Activated naive CD8-positive, alpha-beta T cell (primary cell): ENCODE data around the gene DGKG.

Experiments used
- H3K27ac Mint-ChIP-seq: one replicate; pipeline ENCODE4 v1.8.0; 2021; ENCODE audit warnings: mixed read lengths
- H3K27me3 Mint-ChIP-seq: one replicate; pipeline ENCODE4 v1.8.0; 2021; ENCODE audit warnings: mixed read lengths
- H3K36me3 Mint-ChIP-seq: one replicate; pipeline ENCODE4 v1.8.0; 2021; ENCODE audit warnings: mixed read lengths
- H3K4me1 Mint-ChIP-seq: one replicate; pipeline ENCODE4 v1.8.0; 2021; ENCODE audit warnings: low read depth, mixed read lengths
- H3K4me3 Mint-ChIP-seq: one replicate; pipeline ENCODE4 v1.8.0; 2021; ENCODE audit warnings: mild to moderate bottlenecking, mixed read lengths
- H3K9me3 Mint-ChIP-seq: one replicate; pipeline ENCODE4 v1.8.0; 2021; ENCODE audit warnings: low read depth, mixed read lengths

DGKG gene

GRCh38 chr3:186097663-186098451, 264.2 kb downstream of the DGKG start:
- no peaks in the 10 kb centered on the region for H3K9me3 Mint-ChIP-seq
- H3K4me3 Mint-ChIP-seq: no peak overlapping the region
- H3K36me3 Mint-ChIP-seq: no peaks in the 10 kb centered on the region
- H3K4me1 Mint-ChIP-seq: peaks cover 4% of the 10 kb centered on the region
- H3K27ac Mint-ChIP-seq: no peak overlapping the region
- H3K27me3 Mint-ChIP-seq: peaks cover 58% of the 10 kb centered on the region

- Mint-ChIP-seq H3K36me3 (no peaks in the 10 kb centered on the region), H3K9me3 (no peaks in the 10 kb centered on the region), H3K27me3 (peaks cover 57% of the 10 kb centered on the region), H3K27ac (no peak overlapping the region), H3K4me3 (no peak overlapping the region), H3K4me1 (peaks cover 4% of the 10 kb centered on the region)
Observed at GRCh38 chr3:186097317-186097662, 264.7 kb downstream of the DGKG start.
